K562 (cell line): ENCODE data around the gene PAX2. TPM values are rescaled to one million over a fixed set of nuclear protein-coding genes. Genes with fewer than 3 reads are reported as not detected.

ENCODE experiments used
- ATAC-seq: fragments of 200-7000 bp; cut with Tn5 transposase; 3 replicates; pipeline ENCODE4 v1.9.1; 2020; ENCODE audit warnings: moderate library complexity
- BruUV-seq: library from RNA; stranded (reverse); fragments of 400-500 nt; replicated peaks from 2 replicates; lab custom pipeline; 2021; lab: Mats Ljungman, UMichigan
- CTCF ChIA-PET: fragments of 300-600 bp; formaldehyde crosslinking; extraction: SDS; loops from one replicate; lab custom pipeline; 2021; ENCODE audit warnings: low intra/inter-chr PET ratio; lab: Yijun Ruan, JAX
- POLR2A ChIA-PET: fragments of 300-600, 350-650 bp; sonication (Branson Sonifier 250); formaldehyde crosslinking; extraction: SDS; loops from one replicate; lab custom pipeline; 2021; ENCODE audit warnings: antibody characterized with exemption, inconsistent platforms; lab: Yijun Ruan, JAX
- DNase-seq, 4 experiments: peaks; one replicate each; pipeline versions ENCODE4 v3.0.0 to v3.0.0-alpha.2; 2011 to 2018; ENCODE audit warnings: low spot score in 3 of 4, mixed read lengths in 3 of 4; ENCODE audit errors: extremely low read depth in 1 of 4
- FAIRE-seq: peaks from 2 replicates; lab custom pipeline; 2011; peaks lifted over from hg19 to GRCh38; lab: Jason Lieb, UNC
- H2AFZ ChIP-seq: 2 replicates; pipeline ENCODE4 v1.6.0; 2011; ENCODE audit warnings: low read depth, low read length, control low read depth, inconsistent platforms
- H3K27ac ChIP-seq: fragments of 200-600 bp; 3 replicates; pipeline ENCODE4 v1.8.0; 2011; ENCODE audit warnings: low read depth, mild to moderate bottlenecking, control low read depth, inconsistent platforms, low read length, moderate library complexity, mixed read lengths; ENCODE audit errors: extremely low read depth
- H3K27me3 ChIP-seq, 2 experiments: fragments of 300-600 bp in 1 of 2; 2 replicates in 1 of 2; 3 replicates in 1 of 2; pipeline versions ENCODE4 v1.6.0 to v1.8.0; 2011; ENCODE audit warnings: inconsistent platforms in 2 of 2, low read length in 2 of 2, mild to moderate bottlenecking in 1 of 2, mixed read lengths in 1 of 2, moderate library complexity in 1 of 2; ENCODE audit not compliant: control insufficient read depth in 2 of 2, insufficient read depth in 2 of 2
- H3K36me3 ChIP-seq: fragments of 300-600 bp; 3 replicates; pipeline ENCODE4 v1.8.0; 2011; ENCODE audit warnings: mild to moderate bottlenecking, low read length, inconsistent platforms; ENCODE audit not compliant: control insufficient read depth, insufficient read depth
- H3K4me1 ChIP-seq, 2 experiments: fragments of 200-600 bp in 1 of 2; replicated peaks in 1 of 2; 2 replicates in 1 of 2; 3 replicates in 1 of 2; pipeline versions ENCODE4 v1.5.1 to v1.8.0; 2011; ENCODE audit warnings: inconsistent platforms in 2 of 2, low read length in 2 of 2, mild to moderate bottlenecking in 1 of 2, mixed read lengths in 1 of 2, moderate library complexity in 1 of 2; ENCODE audit not compliant: control insufficient read depth in 2 of 2, insufficient read depth in 2 of 2
- H3K4me2 ChIP-seq: 2 replicates; pipeline ENCODE4 v1.6.1; 2011; ENCODE audit warnings: low read length, control low read depth, inconsistent platforms, mixed read lengths; ENCODE audit not compliant: insufficient read depth
- H3K4me3 ChIP-seq: fragments of 200-600 bp; sonication (generic), shearing (Covaris generic); 2 replicates; pipeline ENCODE4 v1.5.1; 2016; ENCODE audit warnings: control low read depth, inconsistent platforms
- H3K79me2 ChIP-seq: fragments of 200-600 bp; 3 replicates; pipeline ENCODE4 v1.8.0; 2011; ENCODE audit warnings: low read length, inconsistent platforms; ENCODE audit not compliant: control insufficient read depth, insufficient read depth
- H3K9ac ChIP-seq, 2 experiments: 2 replicates each; pipeline versions ENCODE4 v1.6.0 to v1.6.1; 2011; ENCODE audit warnings: low read depth in 2 of 2, low read length in 2 of 2, control low read depth in 1 of 2, inconsistent platforms in 1 of 2, mild to moderate bottlenecking in 1 of 2, mixed read lengths in 1 of 2; ENCODE audit not compliant: insufficient read depth in 1 of 2
- H3K9me1 ChIP-seq: one replicate; pipeline ENCODE4 v1.6.0; 2011; ENCODE audit warnings: inconsistent platforms, mild to moderate bottlenecking, low read length, moderate library complexity; ENCODE audit not compliant: control insufficient read depth, insufficient read depth
- H3K9me3 ChIP-seq: replicated peaks from 2 replicates; pipeline ENCODE4 v1.5.1; 2011; ENCODE audit warnings: low read depth, low read length, inconsistent platforms; ENCODE audit not compliant: control insufficient read depth, insufficient read depth
- H4K20me1 ChIP-seq: replicated peaks from 2 replicates; pipeline ENCODE4 v1.6.1; 2011; ENCODE audit warnings: low read length, inconsistent platforms, mixed read lengths; ENCODE audit not compliant: control insufficient read depth, insufficient read depth
- CBFA2T3 ChIP-seq: fragments of 450-650 bp; IDR thresholded peaks from 2 replicates; pipeline ENCODE4 v1.6.1; 2017
- CREB3L1 ChIP-seq: fragments of 450-650 bp; IDR thresholded peaks from 2 replicates; pipeline ENCODE4 v1.6.1; 2014; ENCODE audit warnings: low read depth, mild to moderate bottlenecking, moderate library complexity, borderline replicate concordance
- RFX5 ChIP-seq: IDR thresholded peaks from 2 replicates; pipeline ENCODE4 v1.6.1; 2011; ENCODE audit warnings: low read depth, mild to moderate bottlenecking, improper control_type of control experiment, low read length
- SMAD4 ChIP-seq: fragments of 250-450 bp; sonication (Bioruptor Pico); conservative IDR thresholded peaks from 2 replicates; pipeline ENCODE4 v1.8.0; 2021; ENCODE audit warnings: inconsistent platforms, mild to moderate bottlenecking, moderate library complexity
- SMARCE1 ChIP-seq: fragments of 450-650 bp; IDR thresholded peaks from 2 replicates; pipeline ENCODE4 v1.7.1; 2016; ENCODE audit warnings: mild to moderate bottlenecking
- SMC3 ChIP-seq: conservative IDR thresholded peaks from 2 replicates; pipeline ENCODE4 v1.6.1; 2011; ENCODE audit warnings: low read depth, low read length, improper control_type of control experiment; ENCODE audit not compliant: insufficient read depth
- ZNF133 ChIP-seq: fragments of 250-450 bp; sonication (Bioruptor Pico); IDR thresholded peaks from 2 replicates; pipeline ENCODE4 v1.4.0; 2020; ENCODE audit warnings: mild to moderate bottlenecking
- ZNF316 ChIP-seq: fragments of 450-650 bp; IDR thresholded peaks from 2 replicates; pipeline ENCODE4 v1.6.1; 2016
- in situ Hi-C: fragments of 300-500 bp; cut with MboI; formaldehyde crosslinking; loops from 4 replicates; pipeline ENCODE4 v1.15.0; 2018; ENCODE audit warnings: inconsistent platforms, mixed read lengths
- intact Hi-C: fragments of 100-400 bp; cut with micrococcal nuclease; formaldehyde crosslinking; loops from 2 replicates; pipeline ENCODE4 v1.14.2; 2022
- polyA plus RNA-seq, 8 experiments: library from polyadenylated mRNA; depleted of rRNA in 4 of 8; stranded (reverse) in 5 of 8; unstranded in 3 of 8; fragments of >200 nt; fragmentation: Nextera tagmentation in 2 of 8; fragmentation: Illumina TruSeq in 1 of 8; extraction: Ambion mirVana in 2 of 8; extraction: Trizol in 1 of 8; gene quantifications; 2 replicates each; pipeline versions ENCODE4 v1.2.1 to v1.2.3, GENCODE V29; 2011 to 2014; ENCODE audit warnings: inconsistent platforms in 1 of 8, missing spikeins in 1 of 8
- total RNA-seq, 7 experiments: library from RNA; depleted of rRNA in 6 of 7; stranded (reverse); fragments of >200 nt in 6 of 7; fragmentation: Illumina TruSeq in 2 of 7; extraction: Trizol in 2 of 7; gene quantifications; 2 replicates each; pipeline versions ENCODE4 v1.2.1 to v1.2.3, GENCODE V29; 2011 to 2021; ENCODE audit warnings: low replicate concordance in 1 of 7

PAX2 gene
- total and polyA plus RNA-seq, 9 of the 15 experiments (the other 6 are each of a cell fraction or from before 2014, with no cell fraction given): not detected

DNA sequence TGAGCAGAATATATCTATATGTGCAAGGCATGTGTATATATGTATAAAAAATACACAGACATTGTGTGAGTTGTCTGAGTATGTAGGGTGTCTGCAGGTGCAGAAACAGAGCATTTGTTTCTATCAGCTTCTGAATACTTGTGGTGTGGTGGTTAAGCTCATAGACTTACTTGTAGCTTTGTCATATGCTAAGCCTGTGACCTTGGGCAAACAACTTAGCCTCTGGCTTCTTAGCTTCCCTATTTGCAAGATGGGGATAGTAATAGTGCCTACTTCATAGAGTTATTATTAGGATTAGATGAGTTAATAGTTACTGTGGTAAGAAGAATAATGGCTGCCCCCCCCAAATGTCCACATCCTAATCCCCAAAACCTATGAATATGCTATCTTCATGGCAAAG lies 28.2 kb upstream of the PAX2 start:
- no peaks in the 10 kb centered on the region for H4K20me1 ChIP-seq
- no peak overlapping the region for H3K9ac ChIP-seq
- H3K4me3 ChIP-seq: no peak overlapping the region
- peaks cover 0 to 34% of the 10 kb centered on the region in 2 experiments; a peak in 4 of 5 replicates for H3K27me3 ChIP-seq
- H2AFZ ChIP-seq: no peak overlapping the region
- no peak overlapping the region for H3K4me2 ChIP-seq
- H3K36me3 ChIP-seq: no peaks in the 10 kb centered on the region
- POLR2A ChIA-PET: no interaction called here
- CTCF ChIA-PET: no interaction called here
- H3K4me1 ChIP-seq: peaks cover 0 to 4% of the 10 kb centered on the region in 2 experiments; a peak in 2 of 5 replicates
- intact Hi-C loops (no loop called here), in situ Hi-C loops (no loop called here)
- no peaks in the 10 kb centered on the region for H3K9me3 ChIP-seq
- FAIRE-seq (no peak), DNase-seq (no peak), ATAC-seq (no peak)
- no TSS peak for BruUV-seq
- no peaks in the 10 kb centered on the region for H3K79me2 ChIP-seq
- H3K9me1 ChIP-seq: no peaks in the 10 kb centered on the region
- H3K27ac ChIP-seq: no peak overlapping the region
- TF ChIP-seq CBFA2T3: no peak
- no peak for TF ChIP-seq SMARCE1
- no peak for TF ChIP-seq ZNF316
- TF ChIP-seq SMAD4: no peak
- no peak for TF ChIP-seq ZNF133 (CRISPR knock-in tag)
- TF ChIP-seq SMC3: no peak
- no peak for TF ChIP-seq RFX5
- TF ChIP-seq CREB3L1: no peak
